ENCODE measurements around the gene PRDM15. TPM values are rescaled to one million over a fixed set of nuclear protein-coding genes. Genes with fewer than 3 reads are reported as not detected.

The PRDM15 gene
- total and polyA plus RNA-seq, 7 donors: 1.2 to 6.9 (median 4.6) TPM

DNA sequence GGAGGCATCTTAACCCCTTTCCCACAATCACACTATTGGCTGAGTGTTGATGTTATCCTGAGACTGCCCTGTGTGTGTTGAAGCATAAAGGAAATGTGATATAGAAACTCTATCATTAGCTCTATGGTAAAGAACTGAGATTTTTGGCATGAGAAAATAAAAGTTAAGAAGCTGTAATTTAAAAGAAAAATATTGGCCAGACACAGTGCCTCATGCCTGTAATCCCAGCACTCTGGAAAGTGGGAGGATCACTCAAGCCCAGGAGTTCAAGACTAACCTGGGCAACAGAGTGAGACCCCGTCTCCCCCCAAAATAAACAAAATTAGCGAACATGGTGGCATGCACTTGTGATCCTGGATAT is 98.1 kb downstream of the PRDM15 start:
- H3K4me1 ChIP-seq: peaks cover 0 to 8% (median 6%) of the 10 kb centered on the region in 4 donors
- WGBS, 2 donors: 54 to 78% methylated on average over 2 of the region's 2 CpGs
- peaks cover 14 to 74% (median 28%) of the 10 kb centered on the region in 3 donors for H3K27me3 ChIP-seq
- H3K4me3 ChIP-seq: no peak overlapping the region
- intact Hi-C loops (cut with DNase I): no loop called here
- no peaks in the 10 kb centered on the region for H3K36me3 ChIP-seq
- TF ChIP-seq EP300 (IDR thresholded peaks at IDR 0.05) (no peak), POLR2A (IDR thresholded peaks at IDR 0.05) (no peak)
- TF ChIP-seq, protein P1, sequence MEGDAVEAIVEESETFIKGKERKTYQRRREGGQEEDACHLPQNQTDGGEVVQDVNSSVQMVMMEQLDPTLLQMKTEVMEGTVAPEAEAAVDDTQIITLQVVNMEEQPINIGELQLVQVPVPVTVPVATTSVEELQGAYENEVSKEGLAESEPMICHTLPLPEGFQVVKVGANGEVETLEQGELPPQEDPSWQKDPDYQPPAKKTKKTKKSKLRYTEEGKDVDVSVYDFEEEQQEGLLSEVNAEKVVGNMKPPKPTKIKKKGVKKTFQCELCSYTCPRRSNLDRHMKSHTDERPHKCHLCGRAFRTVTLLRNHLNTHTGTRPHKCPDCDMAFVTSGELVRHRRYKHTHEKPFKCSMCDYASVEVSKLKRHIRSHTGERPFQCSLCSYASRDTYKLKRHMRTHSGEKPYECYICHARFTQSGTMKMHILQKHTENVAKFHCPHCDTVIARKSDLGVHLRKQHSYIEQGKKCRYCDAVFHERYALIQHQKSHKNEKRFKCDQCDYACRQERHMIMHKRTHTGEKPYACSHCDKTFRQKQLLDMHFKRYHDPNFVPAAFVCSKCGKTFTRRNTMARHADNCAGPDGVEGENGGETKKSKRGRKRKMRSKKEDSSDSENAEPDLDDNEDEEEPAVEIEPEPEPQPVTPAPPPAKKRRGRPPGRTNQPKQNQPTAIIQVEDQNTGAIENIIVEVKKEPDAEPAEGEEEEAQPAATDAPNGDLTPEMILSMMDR (IDR thresholded peaks at IDR 0.05): no peak
- H3K9me3 ChIP-seq: no peaks in the 10 kb centered on the region
- DNase-seq: no peak
- H3K27ac ChIP-seq: no peak overlapping the region

DNA sequence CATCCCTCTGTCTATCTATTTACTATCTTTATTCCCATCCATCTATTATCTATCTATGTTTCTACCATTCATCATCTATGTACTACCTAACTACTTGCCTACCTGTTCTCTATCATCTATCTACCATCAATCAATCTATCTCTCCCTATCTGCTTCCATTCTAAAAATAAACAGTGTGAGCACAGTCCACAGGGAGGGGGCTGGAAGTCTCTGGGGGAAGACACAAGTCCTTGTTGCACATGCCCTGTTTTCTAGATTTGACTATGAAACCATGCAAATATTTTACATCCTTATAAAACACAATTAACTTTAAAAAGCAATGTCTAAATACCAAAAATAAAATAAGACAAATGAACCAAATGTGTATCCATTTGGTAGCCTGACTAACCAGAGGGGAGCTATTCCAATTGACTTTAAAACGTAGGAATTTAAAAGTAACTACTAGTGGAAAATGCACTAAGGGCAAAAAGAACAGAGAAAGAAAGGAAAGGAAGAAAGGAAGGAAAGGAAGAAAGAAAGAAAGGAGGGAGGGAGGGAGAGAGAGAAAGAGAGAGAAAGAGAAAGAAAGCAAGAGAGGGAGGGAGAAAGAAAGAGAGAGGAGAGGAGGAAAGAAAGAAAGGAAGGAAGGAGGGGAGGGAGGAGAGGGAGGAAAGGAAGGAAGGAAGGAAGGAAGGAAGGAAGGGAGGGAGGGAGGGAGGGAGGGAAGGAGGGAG is 98.7 kb downstream of the PRDM15 start:
- Histone ChIP-seq H3K27ac (no peak overlapping the region), H3K4me3 (no peak overlapping the region), H3K4me1 (peaks cover 0 to 8% (median 6%) of the 10 kb centered on the region in 4 donors), H3K27me3 (peaks cover 14 to 78% (median 28%) of the 10 kb centered on the region in 3 donors), H3K36me3 (no peaks in the 10 kb centered on the region), H3K9me3 (no peaks in the 10 kb centered on the region)
- DNase-seq: no peak
- WGBS, 2 donors: 28 to 80% methylated on average over 1 of the region's 1 CpG
- no peak for TF ChIP-seq POLR2A (IDR thresholded peaks at IDR 0.05)
- intact Hi-C loops (cut with DNase I): no loop called here

DNA sequence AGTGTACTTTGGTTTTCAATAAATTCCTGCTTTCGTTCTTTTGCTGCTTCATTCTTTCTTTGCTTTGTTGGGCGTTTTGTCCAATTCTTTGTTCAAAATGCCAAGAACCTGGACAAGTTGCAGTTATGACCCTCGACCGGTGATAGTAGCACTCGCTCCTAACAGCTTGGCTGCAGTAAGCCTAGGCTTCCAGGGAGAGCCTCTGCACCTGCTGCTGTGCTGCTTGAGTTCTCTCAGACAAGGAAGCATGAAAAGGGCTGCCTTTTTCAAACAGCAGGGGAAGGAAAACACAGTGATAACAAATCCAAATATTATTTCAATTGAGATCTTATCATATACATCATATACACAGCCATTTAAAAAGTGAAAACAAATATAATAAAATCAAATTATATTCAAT is 99.5 kb downstream of the PRDM15 start:
- Histone ChIP-seq H3K4me1 (peaks cover 0 to 8% (median 6%) of the 10 kb centered on the region in 4 donors), H3K27ac (no peak overlapping the region), H3K27me3 (peaks cover 14 to 76% (median 28%) of the 10 kb centered on the region in 3 donors), H3K36me3 (no peaks in the 10 kb centered on the region), H3K4me3 (no peak overlapping the region), H3K9me3 (no peaks in the 10 kb centered on the region)
- 14 to 45% methylated on average over 5 of the region's 5 CpGs for WGBS, 2 donors
- TF ChIP-seq EP300 (IDR thresholded peaks at IDR 0.05) (no peak), POLR2AphosphoS5 (IDR thresholded peaks at IDR 0.05) (no peak), POLR2A (IDR thresholded peaks at IDR 0.05) (no peak)
- TF ChIP-seq, protein P1 (IDR thresholded peaks at IDR 0.05): no peak
- intact Hi-C loops (cut with DNase I): loop anchor here (2.0 kb wide), 1 partner anchor 495 kb away; no protein-coding TSS in a partner anchor
- no peak for DNase-seq

DNA sequence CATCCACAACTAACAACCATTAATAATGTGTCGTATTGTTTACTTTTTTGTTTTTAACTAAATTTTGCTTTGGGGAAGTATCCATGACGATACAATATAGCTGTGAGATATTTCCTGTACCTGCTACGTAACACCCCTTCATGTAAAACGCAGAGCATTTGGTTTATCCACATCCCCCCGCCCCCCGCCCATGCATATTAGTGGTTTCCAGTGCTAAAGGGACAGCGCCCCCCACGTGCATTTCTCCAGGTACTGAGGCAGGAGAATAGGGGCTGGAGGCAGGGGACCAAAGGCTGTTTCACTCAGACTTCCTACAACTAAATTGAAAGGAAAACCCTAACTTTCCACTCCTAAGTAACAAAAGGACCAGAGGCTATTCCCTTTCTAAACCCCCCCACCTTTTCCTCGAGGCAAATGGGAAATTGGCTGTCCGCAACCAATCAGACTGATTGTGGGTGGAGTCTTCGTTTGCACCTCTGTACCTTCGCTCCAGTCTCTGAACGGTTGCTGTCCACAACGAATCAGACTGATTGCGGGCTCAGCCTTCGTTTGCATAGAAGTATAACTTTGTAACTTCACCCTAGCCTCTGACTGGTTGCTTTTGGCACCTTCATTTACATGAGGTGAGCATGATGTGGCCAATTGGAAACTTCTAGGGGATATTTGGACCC is 100.1 kb downstream of the PRDM15 start:
- Histone ChIP-seq H3K27me3 (peaks cover 14 to 76% (median 25%) of the 10 kb centered on the region in 3 donors), H3K4me1 (peaks cover 0 to 8% (median 6%) of the 10 kb centered on the region in 4 donors), H3K4me3 (no peak overlapping the region), H3K27ac (no peak overlapping the region), H3K9me3 (no peaks in the 10 kb centered on the region), H3K36me3 (no peaks in the 10 kb centered on the region)
- DNase-seq: no peak
- TF ChIP-seq, protein P1 (IDR thresholded peaks at IDR 0.05): no peak
- TF ChIP-seq EP300 (IDR thresholded peaks at IDR 0.05) (no peak), POLR2A (IDR thresholded peaks at IDR 0.05) (no peak), POLR2AphosphoS5 (IDR thresholded peaks at IDR 0.05) (no peak)
- intact Hi-C loops (cut with DNase I): loop anchor here (1.0 to 2.0 kb wide), 2 partner anchors 167 to 494 kb away; no protein-coding TSS in a partner anchor
- 9 to 21% methylated on average over 16 of the region's 16 CpGs for WGBS, 2 donors
